Type B pancreatic cell (in vitro differentiated cells): ENCODE measurements around the gene TSPAN5. TPM values are rescaled to one million over a fixed set of nuclear protein-coding genes. Genes with fewer than 3 reads are reported as not detected.

Experiments used
- DNase-seq: peaks from one replicate; pipeline ENCODE4 v3.0.0; 2021; ENCODE audit warnings: mixed read lengths; ENCODE audit not compliant: unreplicated experiment; ENCODE audit errors: extremely low spot score
- H3K27ac Mint-ChIP-seq: 2 replicates; pipeline ENCODE4 v1.8.0; 2021; ENCODE audit warnings: mild to moderate bottlenecking, mixed read lengths
- H3K27me3 Mint-ChIP-seq: 2 replicates; pipeline ENCODE4 v1.8.0; 2021; ENCODE audit warnings: mixed read lengths
- H3K36me3 Mint-ChIP-seq: 2 replicates; pipeline ENCODE4 v1.8.0; 2021; ENCODE audit warnings: mixed read lengths
- H3K4me1 Mint-ChIP-seq: one replicate; pipeline ENCODE4 v1.8.0; 2021; ENCODE audit warnings: mixed read lengths; ENCODE audit not compliant: unreplicated experiment
- H3K4me3 Mint-ChIP-seq: 2 replicates; pipeline ENCODE4 v1.8.0; 2021; ENCODE audit warnings: mild to moderate bottlenecking, mixed read lengths
- H3K9me3 Mint-ChIP-seq: 2 replicates; pipeline ENCODE4 v1.8.0; 2021; ENCODE audit warnings: mixed read lengths
- CTCF ChIP-seq: fragments of 200-600 bp; sonication (generic); conservative IDR thresholded peaks from 2 replicates; pipeline ENCODE4 v1.5.0; 2021; ENCODE audit warnings: antibody characterized with exemption, mild to moderate bottlenecking
- total RNA-seq: library from RNA; stranded (reverse); gene quantifications from 2 replicates; pipeline ENCODE4 v1.2.1, GENCODE V29; 2021; ENCODE audit warnings: low replicate concordance

The TSPAN5 gene
- total RNA-seq, 1 donor from 2014 or later: 26.9 TPM

DNA sequence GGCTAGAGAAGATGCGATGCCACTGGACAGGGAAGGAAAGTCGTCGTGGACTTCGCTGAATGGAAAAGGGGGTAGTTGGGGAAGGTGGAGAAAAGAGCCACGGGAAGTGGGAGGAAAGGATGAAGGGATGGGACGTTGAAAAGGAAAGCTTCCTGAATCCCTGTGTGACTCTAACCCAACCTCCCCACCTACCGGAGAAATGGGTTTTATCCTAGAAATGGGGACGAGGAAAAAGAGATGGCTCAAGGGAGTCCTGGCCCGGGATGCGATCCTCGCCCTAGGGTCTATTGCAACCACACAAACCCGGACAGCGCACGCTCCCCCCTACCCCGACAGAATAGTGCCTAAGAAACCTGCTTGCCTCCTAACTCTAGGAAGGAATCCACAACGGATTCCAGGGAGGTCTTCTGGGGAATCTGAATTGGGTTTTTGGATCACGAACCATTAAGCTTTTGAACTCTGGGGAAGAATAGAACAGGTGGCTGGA, 738 bp upstream of the TSPAN5 start:
- H3K36me3 Mint-ChIP-seq: no peaks in the 10 kb centered on the region
- no peak for DNase-seq
- H3K4me3 Mint-ChIP-seq: peak overlapping the region; percentile 93
- H3K27ac Mint-ChIP-seq: peak overlapping the region; percentile 35
- no peaks in the 10 kb centered on the region for H3K9me3 Mint-ChIP-seq
- TF ChIP-seq CTCF: no peak
- peaks cover 41% of the 10 kb centered on the region for H3K27me3 Mint-ChIP-seq
- peaks cover 38% of the 10 kb centered on the region for H3K4me1 Mint-ChIP-seq

GRCh38 chr4:98657531-98658286, 702 bp downstream of the TSPAN5 start:
- Mint-ChIP-seq H3K27ac (peak overlapping the region; percentile 64), H3K9me3 (no peaks in the 10 kb centered on the region), H3K4me1 (peaks cover 28% of the 10 kb centered on the region), H3K36me3 (no peaks in the 10 kb centered on the region), H3K27me3 (peaks cover 36% of the 10 kb centered on the region), H3K4me3 (peak overlapping the region; percentile 93)
- no peak for TF ChIP-seq CTCF
- DNase-seq: no peak

- peaks cover 34% of the 10 kb centered on the region for H3K27me3 Mint-ChIP-seq
- H3K4me1 Mint-ChIP-seq: peaks cover 25% of the 10 kb centered on the region
- peak overlapping the region; percentile 64 for H3K27ac Mint-ChIP-seq
- no peak for DNase-seq
- peak overlapping the region; percentile 93 for H3K4me3 Mint-ChIP-seq
- no peaks in the 10 kb centered on the region for H3K9me3 Mint-ChIP-seq
- H3K36me3 Mint-ChIP-seq: no peaks in the 10 kb centered on the region
- no peak for TF ChIP-seq CTCF
Measured at GRCh38 chr4:98656886-98657285, 1.5 kb downstream of the TSPAN5 start.

DNA sequence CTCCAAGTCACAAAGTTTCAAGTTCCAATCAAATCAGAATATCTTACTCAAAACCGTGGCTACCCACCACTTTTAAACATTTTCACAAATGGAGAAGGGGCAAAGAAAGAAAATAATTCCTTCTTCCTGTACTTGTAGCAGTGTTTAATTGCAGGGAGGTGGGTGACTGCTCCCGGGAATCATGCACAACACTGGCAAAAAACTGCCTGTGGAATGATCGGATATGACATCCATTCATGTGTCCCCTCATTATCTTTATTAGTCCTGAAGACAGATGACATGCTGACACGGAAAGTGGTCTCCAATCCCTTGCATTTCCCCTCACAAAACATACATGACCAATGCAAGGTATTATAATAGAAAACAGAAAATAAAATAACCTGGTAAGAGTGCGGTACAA, 2.0 kb downstream of the TSPAN5 start:
- H3K36me3 Mint-ChIP-seq: no peaks in the 10 kb centered on the region
- no peak for TF ChIP-seq CTCF

DNA sequence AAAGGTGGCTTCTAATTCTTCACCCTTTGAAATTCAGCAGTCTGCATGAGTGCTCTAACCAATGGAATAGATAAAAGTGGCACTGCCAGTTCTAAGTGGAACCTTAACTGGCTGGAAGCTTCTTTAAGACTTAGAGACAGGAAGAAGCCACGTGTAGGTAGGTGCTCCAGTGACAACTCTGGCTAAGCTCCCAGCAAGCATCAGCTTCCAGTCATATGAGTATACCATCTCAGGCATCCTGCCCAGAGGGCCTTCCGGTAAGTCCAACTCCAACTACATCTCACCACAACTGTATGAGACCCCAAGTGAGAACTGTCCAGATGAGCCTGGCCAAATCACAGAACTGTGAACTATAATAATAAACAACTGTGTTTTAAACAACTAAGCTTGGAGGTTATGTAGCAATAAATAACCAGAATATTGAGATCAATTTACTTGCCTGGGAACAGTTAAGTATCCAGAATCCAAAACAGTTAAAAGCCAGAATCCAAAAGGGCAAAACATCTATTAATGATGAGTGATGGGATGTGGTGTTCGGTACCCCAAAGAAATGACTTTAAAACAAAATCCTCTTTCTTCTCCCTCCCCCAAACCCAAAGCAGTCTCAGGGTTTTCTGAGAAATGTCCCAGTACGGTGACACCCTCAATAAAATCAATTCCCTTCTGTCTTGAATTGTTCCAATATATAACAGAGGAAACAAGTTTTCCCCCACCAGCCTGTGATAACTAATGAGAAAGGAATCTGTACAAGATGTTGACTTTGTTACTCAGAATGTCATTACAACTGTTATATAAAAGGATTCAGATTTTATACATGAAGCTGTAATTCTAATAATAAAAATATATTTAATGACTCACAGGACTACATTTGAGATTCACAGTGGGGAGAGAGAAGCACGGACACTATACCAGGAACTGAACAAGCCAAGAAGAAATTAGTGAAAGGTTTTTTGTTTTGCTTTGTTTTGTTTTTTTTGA, 4.2 kb downstream of the TSPAN5 start:
- Mint-ChIP-seq H3K9me3 (no peaks in the 10 kb centered on the region), H3K4me1 (peaks cover 14% of the 10 kb centered on the region), H3K4me3 (no peak overlapping the region), H3K27ac (no peak overlapping the region), H3K36me3 (peaks cover 8% of the 10 kb centered on the region), H3K27me3 (peaks cover 21% of the 10 kb centered on the region)
- no peak for TF ChIP-seq CTCF
- DNase-seq: no peak

More for the DNA sequence above, 2.0 kb downstream of the TSPAN5 start:
- no peaks in the 10 kb centered on the region for H3K9me3 Mint-ChIP-seq
- peaks cover 31% of the 10 kb centered on the region for H3K27me3 Mint-ChIP-seq
- DNase-seq: no peak
- H3K4me1 Mint-ChIP-seq: peaks cover 20% of the 10 kb centered on the region
- H3K4me3 Mint-ChIP-seq: peak overlapping the region; percentile 93
- H3K27ac Mint-ChIP-seq: no peak overlapping the region
